GM18861 (cell line): ENCODE measurements around the gene PTGDS.

Experiments
- ATAC-seq: cut with Tn5 transposase; IDR thresholded peaks from one replicate; pipeline ENCODE4 v1.9.1; 2021; ENCODE audit not compliant: unreplicated experiment

PTGDS gene

DNA sequence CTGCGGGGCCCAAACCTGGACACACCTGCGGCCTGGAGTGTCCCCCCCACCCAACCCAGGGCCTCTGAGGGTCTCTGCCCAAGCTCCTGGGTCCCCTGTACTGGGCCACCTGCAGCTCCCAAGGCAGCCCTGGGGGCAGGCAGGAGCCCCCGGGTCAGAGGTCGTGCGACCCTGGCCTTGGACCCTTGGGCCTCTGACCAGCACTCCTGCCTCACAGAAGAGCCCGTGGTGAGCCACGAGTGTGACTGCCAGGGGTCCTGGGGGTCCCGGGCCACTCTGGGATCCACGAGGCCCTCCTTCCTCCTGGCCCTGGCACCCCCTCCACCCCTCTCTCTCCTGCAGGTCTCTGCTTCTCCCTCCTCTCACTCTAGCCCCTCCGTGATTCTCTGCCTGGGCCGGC, 5.0 kb upstream of the PTGDS start:
- no peak for ATAC-seq

DNA sequence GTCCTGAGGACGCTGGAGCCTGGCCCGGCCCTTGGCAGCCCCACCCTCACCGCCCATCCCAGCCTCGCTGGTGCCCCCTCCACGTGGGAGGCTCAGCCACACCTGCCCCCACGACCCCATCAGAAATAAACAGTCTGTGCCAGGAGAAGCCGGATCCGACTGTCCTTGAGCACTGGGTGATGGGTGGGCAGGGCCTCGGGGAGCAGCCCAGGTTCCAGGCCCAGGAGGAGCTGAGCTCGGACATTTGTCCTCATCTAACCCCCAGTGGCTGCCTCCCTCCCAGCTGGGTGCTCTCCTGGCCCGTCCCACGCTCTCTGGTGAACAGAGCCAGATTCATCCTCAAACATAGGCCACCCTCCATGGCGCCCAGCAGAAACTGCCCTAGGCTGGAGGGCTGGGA, 4.6 kb upstream of the PTGDS start:
- ATAC-seq: no peak

DNA sequence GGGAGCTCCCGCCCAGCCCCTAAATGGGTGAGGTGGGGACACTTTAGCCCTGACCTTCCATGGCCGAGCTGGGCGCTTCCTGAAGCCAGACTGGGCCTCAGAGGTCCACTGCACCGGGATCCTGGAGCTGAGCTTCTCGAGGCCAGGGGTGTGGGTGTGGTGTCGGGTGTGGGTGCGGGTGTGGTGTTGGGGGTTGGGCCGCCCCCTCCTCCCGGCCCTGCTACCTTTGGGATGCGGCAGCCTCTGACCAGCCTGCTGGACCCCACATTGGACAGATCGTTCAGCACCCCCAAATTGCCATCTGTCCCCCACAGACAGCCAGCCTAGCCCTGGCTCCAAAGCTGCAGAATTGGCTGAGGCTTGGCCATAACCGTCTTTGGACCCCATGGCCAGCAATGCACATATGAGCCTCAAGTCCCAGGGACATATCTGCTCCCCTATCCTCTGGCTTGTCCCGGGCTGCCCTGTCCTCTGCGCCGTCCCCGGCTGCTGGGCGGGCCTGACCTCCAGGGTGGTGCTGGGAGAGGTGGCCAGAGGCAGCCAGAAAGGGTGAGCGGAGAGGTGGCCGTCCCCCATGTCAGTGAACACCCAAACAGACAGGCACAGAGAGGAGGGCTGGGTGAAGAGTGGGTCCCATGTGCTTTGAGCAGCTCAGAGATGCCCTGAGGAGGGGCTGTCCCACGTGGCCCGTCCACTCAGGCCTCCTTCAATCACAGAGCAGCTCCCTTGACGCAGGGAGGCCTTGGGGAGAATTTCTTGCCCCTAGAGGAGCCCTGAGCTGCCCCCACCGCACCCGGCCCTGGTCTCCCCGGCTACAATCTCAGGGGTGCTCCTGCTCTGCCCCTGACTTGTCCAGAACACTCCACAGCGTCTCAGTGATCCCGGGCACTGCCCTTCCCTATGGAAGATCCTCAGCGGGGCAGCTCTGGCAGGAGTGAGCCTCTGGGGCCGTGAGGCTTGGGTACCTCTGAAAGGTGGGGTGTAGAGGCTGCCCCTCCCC, 3.4 kb upstream of the PTGDS start:
- ATAC-seq: no peak

DNA sequence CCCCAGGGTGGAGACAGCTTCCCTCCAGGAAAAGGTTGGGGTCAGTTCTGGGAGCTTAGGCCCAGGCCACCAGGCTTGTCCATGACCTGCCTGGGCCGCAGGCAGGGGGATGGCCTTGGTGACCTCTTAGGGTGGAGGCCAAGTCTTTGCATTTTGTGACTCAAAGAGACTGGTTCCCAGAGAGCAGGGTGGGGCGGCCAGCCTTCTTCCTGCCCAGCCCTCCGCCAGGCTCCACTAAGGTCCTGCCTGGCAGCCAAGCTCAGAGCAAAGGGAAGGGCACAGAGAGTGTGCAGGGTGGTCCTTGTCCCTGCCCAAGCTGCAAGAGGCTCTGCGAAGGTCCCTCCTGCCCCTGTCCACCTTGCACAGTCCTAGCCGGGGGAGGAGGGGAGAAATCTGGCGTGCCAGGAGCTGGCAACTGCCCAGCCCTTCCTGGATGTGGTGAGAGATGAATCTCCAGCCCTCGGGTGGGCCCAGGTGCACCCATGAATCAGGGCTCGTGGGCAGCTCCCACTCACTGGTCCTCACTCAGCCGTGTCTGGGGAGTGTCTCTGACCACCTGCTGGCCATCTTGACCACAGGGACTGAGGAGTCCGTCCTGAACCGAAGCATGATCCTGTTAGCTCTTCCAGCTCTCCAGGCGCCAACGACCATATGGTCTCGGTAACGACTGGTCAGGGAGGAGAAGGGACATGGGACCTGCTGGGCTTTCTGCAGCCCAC, 2.3 kb upstream of the PTGDS start:
- ATAC-seq: no peak

DNA sequence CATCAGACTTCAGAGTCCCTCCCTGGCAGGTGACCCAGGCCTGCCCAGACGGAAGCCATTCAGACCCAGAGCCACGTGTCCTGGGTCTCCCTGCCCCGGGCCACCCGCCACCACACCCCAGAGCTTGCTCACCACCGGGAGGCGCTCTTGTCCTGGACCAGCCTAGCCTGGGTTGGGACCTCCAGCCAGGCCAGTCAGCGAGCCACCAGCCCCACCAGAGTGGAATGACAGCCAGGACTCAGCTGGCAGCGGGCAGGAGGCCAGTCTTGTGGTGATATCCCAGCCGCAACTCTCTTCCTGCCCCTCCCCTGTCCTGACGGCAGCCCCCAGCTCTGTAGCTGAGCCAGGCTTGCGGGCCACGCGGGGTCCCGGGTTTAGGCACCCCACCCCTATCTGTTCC, 1.7 kb upstream of the PTGDS start:
- ATAC-seq: no peak

DNA sequence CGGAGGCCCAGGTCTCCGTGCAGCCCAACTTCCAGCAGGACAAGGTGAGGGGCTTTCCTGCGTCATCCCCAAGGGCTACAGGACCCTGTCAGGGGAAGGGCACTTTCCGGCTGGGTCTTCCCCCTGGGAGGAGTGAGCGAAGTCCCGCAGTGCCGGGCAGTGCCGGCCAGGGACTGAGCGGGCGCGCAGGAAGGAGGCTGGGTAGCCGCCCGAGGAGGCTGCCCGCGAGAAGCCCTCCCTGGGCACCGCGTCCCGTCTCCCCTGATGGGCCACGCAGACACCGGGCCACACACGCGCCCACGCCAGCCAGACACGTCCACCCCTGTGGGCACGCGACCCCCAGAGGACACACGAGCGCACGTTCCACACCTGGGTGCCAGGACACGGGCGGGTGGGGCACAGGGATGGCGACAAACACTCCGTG, 357 bp downstream of the PTGDS start:
- no peak for ATAC-seq

DNA sequence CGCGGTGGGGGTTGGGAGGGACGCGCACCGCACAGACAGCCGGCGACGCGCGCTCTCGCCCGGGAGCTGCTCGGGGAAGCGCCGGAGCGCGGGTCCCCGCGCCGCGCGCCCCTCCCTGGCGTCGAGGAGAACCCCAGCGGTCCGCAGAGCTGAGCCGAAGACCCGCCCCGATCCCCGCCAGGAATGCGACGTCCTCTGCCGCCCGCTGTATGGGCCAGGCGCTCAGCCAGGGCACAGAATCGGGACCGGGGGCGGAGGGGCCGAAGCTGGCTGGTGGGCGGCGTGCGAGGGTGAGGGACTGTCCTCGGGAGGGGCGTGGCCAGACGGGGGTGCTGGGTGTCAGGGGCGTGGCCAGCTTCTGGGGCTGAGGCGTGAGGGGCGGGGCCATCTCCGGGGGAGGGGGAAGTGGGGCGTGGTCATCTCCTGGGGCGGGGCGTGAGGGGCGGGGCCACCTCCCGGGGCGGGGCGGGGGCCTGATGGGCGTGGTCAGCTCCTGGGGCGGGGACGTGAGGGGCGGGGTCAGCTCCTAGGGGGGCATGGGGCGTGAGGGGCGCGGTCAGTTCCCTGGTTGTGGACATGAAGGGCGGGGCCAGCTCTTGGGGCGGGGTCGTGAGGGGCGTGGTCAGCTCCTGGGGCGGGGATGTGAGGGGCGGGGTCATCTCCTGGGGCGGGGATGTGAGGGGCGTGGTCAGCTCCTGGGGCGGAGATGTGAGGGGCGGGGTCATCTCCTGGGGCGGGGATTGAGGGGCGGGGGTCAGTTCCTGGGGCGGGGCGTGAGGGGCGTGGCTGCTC, 965 bp downstream of the PTGDS start:
- no peak for ATAC-seq

DNA sequence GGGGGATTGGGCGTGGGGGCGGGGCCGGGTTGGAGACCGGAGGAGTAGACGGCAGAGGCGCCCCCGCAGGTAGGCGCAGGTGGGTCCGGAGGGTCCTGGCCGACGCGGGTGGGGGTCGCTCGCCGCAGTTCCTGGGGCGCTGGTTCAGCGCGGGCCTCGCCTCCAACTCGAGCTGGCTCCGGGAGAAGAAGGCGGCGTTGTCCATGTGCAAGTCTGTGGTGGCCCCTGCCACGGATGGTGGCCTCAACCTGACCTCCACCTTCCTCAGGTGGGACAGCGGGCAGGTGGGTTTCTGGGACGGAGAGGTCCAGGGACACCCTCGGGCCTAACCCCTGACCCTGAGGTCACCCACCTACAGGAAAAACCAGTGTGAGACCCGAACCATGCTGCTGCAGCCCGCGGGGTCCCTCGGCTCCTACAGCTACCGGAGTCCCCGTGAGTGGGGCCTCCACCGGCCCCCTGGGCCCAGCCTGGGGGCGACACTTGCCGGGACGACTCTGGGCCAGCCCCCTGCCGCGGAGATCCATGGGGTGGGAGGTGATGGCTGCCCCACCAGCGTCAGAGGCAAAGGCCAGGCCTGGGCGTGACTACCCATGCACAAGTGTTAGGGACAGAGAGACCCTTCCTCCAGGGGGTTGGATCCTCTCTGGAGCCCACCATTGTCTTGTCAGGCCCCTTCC, 1.7 kb downstream of the PTGDS start:
- no peak for ATAC-seq

DNA sequence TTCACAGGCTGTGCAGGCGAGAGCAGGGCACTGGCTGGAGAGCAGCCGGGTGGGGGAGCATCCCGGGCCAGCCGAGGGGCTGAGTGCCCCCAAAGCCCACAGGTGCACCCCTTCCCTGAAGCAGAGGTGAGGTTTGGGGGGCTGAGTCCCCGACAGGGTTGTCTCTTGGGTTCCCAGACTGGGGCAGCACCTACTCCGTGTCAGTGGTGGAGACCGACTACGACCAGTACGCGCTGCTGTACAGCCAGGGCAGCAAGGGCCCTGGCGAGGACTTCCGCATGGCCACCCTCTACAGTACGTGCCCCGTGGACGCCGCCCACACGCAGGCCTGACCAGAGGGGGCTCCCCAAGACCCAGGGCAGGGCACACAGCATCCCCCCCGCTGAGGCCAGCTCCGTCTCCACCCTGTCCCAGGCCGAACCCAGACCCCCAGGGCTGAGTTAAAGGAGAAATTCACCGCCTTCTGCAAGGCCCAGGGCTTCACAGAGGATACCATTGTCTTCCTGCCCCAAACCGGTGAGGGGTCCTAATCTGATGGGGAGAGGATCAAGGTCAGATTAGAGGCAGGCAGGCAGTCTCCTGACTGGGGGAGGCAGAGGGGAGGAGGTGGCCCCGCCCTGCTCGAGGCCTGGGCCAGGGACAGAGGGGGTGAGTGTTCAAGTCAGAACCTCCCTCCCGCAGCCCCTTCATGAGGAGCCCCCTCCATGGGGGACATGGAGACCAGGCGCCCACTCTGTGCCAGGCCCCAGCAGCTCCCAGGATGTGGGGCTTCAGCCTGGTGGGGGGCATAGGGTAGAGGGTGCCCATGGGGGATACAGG, 2.7 kb downstream of the PTGDS start:
- ATAC-seq: no peak

DNA sequence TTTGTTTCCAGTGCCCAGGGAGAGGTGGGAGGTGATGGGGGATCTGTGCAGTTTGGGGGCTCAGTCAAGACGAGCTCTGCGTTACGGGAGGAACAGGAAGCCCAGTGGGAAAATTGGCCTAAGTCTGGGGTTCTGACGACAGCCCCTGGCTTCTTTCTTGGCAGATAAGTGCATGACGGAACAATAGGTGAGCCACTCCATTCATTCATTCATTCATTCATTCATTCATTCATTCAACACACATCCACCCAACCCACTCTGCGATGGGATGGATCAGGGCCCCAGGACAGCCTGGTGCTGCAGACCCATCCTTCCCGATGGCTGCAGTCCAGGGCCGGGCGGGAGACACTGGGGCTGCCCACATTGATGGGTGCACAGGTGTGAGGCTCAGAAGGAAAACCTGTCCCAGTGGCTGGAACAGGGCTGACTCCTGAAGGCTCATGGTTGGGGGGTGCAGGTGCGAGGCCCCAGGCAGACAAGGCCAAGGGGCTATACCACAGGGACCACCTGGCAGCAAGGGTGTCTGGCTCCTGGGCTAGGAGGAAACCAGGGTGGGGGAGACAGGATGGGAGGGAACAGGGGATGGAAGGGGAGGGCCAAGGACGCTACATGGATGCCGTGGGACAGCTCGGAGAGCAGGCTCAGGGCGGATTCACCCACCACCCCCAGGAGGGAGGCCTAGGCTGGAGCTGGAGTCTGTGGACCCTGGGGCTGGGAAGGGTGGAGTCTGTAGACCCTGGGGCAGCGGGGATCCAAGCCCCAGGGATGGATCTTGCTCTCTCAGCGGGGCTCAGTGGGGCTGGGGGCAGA, 3.6 kb downstream of the PTGDS start:
- no peak for ATAC-seq

DNA sequence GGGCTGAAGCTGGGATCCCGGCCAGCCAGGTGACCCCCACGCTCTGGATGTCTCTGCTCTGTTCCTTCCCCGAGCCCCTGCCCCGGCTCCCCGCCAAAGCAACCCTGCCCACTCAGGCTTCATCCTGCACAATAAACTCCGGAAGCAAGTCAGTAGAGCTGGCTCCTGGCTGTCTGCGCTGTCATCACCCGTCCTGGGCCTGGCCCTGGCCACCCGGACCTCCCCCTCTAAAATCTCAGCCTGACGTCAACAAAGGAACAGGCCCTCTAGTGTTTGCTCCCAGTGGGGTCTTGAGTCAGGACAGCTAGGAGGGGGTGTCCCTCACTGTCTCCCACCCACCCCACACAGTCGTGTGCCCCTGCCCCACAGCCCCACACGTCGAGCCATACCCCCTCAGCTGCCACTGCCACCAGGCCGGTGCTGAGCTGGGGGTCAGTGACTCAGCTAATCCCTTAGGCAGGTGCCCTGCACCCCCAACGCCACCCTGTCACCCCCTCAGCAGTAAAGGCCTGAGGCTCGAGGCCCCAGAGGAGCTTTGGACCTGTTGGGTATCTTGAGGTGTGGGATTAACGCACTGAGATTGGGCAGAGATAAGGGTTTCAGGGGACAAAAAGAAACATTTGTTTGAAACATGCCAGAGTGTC, 4.4 kb downstream of the PTGDS start:
- no peak for ATAC-seq

DNA sequence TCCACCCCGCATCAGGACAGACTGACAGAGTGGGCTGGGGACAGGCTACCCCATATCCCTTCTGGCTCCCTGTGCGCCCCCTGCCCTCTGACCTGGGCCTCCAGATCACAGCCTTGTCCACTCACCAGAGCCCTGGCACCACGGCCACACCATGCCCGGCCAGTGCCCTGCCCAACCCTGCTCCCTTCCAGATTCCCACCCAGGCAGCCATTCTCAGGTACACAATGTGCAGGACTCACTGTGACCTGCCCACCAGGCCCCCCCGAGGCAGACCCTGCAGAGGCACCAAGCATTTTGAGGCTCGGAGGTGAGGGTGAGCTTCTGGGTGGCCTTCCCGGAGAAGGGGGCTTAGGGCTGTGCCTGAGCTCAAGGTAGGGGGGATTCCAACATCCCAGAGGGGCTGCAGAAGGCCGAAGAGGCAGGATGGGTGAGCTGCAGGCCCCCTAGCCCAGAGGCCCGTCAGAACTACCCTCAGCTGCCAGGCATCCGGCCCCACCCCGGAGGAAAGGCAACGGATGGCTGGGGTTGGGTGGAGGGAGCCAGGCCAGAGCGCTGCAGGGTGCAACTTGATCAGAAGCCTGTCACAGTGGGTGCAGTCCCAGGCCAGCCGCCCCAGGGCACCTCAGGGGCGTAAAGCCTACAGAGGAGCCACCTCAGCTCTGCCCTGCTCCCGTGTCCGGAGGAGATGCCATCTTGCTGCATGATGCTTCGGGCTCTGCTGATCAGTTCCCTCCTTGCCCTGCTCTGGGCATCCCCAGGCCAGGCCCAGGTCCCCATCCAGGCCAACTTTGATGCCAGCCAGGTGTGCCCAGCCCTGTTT, 5.1 kb downstream of the PTGDS start, which contains the start of gene LCNL1:
Gene LCNL1, plus strand, starts transcription at position 762 of the 820 bp plus-strand sequence. CDS start 594 bp downstream, outside the sequence.
- no peak for ATAC-seq

DNA sequence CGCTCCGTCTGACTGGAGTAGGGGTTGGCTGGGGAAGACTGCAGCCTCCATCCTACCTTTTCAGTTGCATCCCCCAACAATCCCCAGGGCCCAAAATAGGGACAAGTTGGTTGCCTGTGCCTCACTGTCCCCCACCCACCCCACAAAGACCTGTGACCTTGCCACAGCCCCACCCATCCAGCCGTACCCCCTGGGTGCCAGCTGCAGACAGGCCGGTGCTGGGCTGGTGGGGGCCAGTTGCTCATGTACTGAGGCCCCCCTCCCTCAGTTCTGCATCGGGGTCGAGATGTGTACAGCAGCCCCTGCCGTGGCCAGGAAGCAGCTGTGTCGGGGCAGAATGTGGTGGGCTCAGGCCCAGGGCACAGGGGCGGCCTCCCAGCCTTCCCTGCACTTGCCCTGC, 5.9 kb downstream of the PTGDS start:
- no peak for ATAC-seq

DNA sequence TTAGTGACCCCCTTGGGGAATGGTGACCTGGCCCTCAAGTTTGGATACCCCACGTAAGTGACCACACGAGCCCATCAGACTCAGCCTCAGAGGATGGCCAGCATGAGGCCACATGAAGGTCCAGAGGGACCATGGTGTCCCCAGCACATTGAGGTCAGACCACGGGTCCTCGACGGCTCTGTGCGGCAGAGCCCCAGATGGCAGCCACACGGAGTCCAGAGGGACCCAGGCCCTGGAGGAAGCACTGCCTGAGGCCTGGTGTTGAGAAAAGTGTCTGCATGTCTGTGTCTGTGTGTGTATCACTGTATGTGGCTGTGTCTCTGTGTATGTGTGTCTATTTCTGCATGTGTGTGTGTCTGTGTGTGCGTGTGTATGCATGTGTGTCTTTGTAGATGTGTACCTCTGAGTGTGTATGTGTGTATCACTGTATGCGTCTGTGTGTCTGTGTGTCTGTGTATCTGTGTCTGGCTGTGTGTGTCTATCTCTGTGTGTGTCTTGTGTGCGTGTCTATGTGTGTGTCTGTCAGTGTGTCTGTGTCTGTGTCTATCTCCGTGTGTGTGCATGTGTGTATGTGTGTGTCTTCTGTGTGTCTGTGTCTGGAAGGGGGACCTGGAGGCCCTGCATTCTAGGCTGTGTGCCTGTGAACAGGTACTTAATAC, 6.5 kb downstream of the PTGDS start:
- no peak for ATAC-seq

DNA sequence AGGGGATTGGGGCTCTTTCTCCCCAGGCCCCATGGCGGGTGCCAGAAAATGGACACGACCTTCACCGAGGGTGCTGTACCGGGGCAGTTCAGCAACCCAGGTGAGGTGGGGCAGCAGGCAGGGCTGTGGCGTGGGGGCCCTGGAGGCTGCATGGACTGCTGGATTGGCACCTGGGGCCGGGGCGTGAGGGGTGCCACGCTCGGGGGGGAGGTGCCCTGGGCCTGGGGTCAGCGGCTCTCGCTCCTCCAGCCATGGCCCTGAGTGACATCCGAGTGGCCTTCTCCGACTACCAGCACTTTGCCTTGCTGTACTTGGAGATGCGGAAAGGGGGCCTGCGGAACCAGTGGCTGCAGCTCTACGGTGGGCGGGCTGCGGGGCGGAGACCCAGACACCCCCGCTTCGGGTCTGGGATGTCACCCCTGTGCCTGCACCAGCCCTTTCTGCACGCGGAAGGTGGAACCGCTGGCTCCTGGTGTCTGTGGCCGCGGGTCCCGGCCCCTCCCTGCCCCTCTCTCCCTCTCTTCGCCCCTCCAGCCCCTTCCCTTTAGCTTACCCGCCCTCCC, 7.2 kb downstream of the PTGDS start:
- no peak for ATAC-seq

DNA sequence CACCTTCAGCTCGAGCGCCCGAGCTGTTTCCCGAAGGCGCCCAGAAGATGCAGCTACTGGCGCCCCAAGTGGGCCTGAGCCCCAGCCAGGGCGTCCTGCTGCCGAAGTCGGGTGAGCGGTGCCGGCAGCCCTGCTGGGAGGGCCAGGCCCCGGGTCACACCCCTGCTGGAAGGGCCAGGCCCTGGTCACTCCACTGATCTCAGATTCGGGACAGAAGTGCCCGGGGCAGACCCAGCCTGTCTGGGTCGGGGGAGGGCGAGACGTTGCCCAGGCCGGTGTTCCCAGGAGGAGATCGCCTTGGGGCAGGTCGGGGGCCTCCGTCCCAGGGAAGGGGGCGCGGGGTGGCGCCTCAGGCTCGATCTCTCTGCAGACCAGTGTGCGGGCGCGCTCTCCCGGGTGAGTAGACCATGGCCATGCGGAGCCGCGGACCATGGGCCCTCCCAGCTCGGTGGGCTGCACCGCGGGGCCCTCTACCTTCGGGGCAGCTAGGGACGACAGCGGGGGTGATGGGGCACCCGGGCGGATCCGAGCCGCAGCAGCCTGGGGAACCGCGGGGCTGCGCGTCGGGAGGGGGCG, 7.8 kb downstream of the PTGDS start:
- ATAC-seq: no peak
